ENCODE results near the gene ADRA1B. TPM values are rescaled to one million over a fixed set of nuclear protein-coding genes. Genes with fewer than 3 reads are reported as not detected.

The ADRA1B gene
- total RNA-seq, 1 experiment from 2014 or later = 8.3 TPM

DNA sequence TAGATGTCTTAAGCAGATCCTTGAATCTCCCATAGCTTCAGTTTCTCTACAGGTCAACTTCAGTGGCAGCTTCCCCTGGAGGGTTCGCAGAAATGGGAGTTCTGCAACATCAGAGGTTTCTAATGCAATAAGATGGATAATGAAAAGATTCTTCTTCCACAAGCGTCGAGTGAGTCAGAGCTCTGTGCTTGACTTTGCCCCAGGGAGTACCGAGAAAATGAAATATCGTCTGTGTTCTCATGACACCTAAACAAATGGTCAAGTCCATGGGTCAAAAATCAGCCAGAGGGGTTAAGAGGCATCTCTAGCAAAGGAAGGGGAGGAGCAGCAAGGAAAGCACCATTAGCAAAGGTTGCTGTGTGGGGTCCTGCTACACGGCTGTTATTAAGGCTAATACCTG lies 3.2 kb upstream of the ADRA1B start:
- in situ Hi-C loops (cut with HindIII; ENCODE audit: low pct_unique_long_range_greater_than_20kb, low sequenced_read_pairs) (no loop called here), intact Hi-C loops (cut with micrococcal nuclease; ENCODE audit: unreplicated experiment) (loop anchor here (10.0 kb wide), 3 partner anchors 88 to 588 kb away; no protein-coding TSS in a partner anchor)
- Histone ChIP-seq H3K27ac (ENCODE audit: low read length) (peak overlapping the region; percentile 67), H3K4me3 (ENCODE audit: low read depth in 2 of 2, low read length in 2 of 2) (peak overlapping the region in 1 of 2 experiments; percentile 14; a peak in 1 of 4 replicates), H3K4me1 (ENCODE audit: control insufficient read depth, insufficient read depth, low read length) (peaks cover 30% of the 10 kb centered on the region), H3K36me3 (ENCODE audit: control insufficient read depth, insufficient read depth, low read length) (no peaks in the 10 kb centered on the region), H3K27me3 (ENCODE audit: control insufficient read depth, insufficient read depth, low read length) (no peaks in the 10 kb centered on the region), H3K9me3 (ENCODE audit: control insufficient read depth, insufficient read depth, low read depth, low read length) (no peaks in the 10 kb centered on the region)
- POLR2A ChIA-PET = no interaction called here
- BruUV-seq (replicated peaks) = no TSS peak
- TF ChIP-seq, protein P1, sequence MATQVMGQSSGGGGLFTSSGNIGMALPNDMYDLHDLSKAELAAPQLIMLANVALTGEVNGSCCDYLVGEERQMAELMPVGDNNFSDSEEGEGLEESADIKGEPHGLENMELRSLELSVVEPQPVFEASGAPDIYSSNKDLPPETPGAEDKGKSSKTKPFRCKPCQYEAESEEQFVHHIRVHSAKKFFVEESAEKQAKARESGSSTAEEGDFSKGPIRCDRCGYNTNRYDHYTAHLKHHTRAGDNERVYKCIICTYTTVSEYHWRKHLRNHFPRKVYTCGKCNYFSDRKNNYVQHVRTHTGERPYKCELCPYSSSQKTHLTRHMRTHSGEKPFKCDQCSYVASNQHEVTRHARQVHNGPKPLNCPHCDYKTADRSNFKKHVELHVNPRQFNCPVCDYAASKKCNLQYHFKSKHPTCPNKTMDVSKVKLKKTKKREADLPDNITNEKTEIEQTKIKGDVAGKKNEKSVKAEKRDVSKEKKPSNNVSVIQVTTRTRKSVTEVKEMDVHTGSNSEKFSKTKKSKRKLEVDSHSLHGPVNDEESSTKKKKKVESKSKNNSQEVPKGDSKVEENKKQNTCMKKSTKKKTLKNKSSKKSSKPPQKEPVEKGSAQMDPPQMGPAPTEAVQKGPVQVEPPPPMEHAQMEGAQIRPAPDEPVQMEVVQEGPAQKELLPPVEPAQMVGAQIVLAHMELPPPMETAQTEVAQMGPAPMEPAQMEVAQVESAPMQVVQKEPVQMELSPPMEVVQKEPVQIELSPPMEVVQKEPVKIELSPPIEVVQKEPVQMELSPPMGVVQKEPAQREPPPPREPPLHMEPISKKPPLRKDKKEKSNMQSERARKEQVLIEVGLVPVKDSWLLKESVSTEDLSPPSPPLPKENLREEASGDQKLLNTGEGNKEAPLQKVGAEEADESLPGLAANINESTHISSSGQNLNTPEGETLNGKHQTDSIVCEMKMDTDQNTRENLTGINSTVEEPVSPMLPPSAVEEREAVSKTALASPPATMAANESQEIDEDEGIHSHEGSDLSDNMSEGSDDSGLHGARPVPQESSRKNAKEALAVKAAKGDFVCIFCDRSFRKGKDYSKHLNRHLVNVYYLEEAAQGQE (IDR thresholded peaks at IDR 0.05; ENCODE audit: insufficient read depth in 1 of 2, low read depth in 2 of 2, low read length in 1 of 2) = no peak
- TF ChIP-seq SIN3A (IDR thresholded peaks at IDR 0.05; ENCODE audit: borderline replicate concordance, insufficient read depth, low read depth, low read length) = no peak
- CTCF ChIA-PET = no interaction called here
- ATAC-seq (peak; percentile 27), DNase-seq (ENCODE audit: low read depth, low spot score) (no peak)

DNA sequence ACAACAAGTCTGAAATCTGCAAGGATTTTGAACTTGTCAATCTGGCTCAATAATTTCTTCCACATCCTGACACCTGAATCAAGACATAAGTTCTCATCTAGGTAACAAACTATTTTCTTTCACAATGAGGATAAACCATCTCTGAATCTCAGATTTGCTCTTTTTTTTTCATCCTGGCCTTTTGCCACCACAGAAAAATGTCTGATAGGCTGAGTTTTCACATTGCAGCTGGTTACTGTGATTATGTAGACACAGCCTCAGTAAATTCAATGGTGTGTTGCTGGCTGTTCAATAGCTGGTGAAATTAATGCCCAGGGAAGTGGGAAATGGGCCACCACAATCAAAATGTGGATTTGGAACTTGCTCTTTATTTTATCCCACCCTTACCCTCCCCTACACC lies 2.8 kb upstream of the ADRA1B start:
- BruUV-seq (replicated peaks) = no TSS peak
- no peak for TF ChIP-seq TCF7L2 (IDR thresholded peaks at IDR 0.05; ENCODE audit: low read depth, low read length)
- TF ChIP-seq, protein P2, sequence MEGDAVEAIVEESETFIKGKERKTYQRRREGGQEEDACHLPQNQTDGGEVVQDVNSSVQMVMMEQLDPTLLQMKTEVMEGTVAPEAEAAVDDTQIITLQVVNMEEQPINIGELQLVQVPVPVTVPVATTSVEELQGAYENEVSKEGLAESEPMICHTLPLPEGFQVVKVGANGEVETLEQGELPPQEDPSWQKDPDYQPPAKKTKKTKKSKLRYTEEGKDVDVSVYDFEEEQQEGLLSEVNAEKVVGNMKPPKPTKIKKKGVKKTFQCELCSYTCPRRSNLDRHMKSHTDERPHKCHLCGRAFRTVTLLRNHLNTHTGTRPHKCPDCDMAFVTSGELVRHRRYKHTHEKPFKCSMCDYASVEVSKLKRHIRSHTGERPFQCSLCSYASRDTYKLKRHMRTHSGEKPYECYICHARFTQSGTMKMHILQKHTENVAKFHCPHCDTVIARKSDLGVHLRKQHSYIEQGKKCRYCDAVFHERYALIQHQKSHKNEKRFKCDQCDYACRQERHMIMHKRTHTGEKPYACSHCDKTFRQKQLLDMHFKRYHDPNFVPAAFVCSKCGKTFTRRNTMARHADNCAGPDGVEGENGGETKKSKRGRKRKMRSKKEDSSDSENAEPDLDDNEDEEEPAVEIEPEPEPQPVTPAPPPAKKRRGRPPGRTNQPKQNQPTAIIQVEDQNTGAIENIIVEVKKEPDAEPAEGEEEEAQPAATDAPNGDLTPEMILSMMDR (IDR thresholded peaks at IDR 0.05) = no peak
- no peak for TF ChIP-seq SIN3A (IDR thresholded peaks at IDR 0.05; ENCODE audit: borderline replicate concordance, insufficient read depth, low read depth, low read length)
- TF ChIP-seq POLR2AphosphoS5 (IDR thresholded peaks at IDR 0.05; ENCODE audit: low read depth, low read length) = no peak
- TF ChIP-seq, protein P1 (IDR thresholded peaks at IDR 0.05; ENCODE audit: insufficient read depth in 1 of 2, low read depth in 2 of 2, low read length in 1 of 2) = no peak
- peak overlapping the region in 1 of 2 experiments; percentile 14; a peak in 1 of 4 replicates for H3K4me3 ChIP-seq (ENCODE audit: low read depth in 2 of 2, low read length in 2 of 2)
- ATAC-seq (no peak), DNase-seq (ENCODE audit: low read depth, low spot score) (no peak)
- ChIA-PET CTCF (no interaction called here), POLR2A (interaction anchor here (0.6 kb wide), 1 partner anchor 113 kb away, joined by 3 read pairs; no protein-coding TSS in a partner anchor)
- intact Hi-C loops (cut with micrococcal nuclease; ENCODE audit: unreplicated experiment) (loop anchor here (10.0 kb wide), 3 partner anchors 89 to 589 kb away; no protein-coding TSS in a partner anchor), in situ Hi-C loops (cut with HindIII; ENCODE audit: low pct_unique_long_range_greater_than_20kb, low sequenced_read_pairs) (no loop called here)
- peaks cover 30% of the 10 kb centered on the region for H3K4me1 ChIP-seq (ENCODE audit: control insufficient read depth, insufficient read depth, low read length)
- peak overlapping the region; percentile 66 for H3K27ac ChIP-seq (ENCODE audit: low read length)
- no peaks in the 10 kb centered on the region for H3K9me3 ChIP-seq (ENCODE audit: control insufficient read depth, insufficient read depth, low read depth, low read length)
- no peaks in the 10 kb centered on the region for H3K27me3 ChIP-seq (ENCODE audit: control insufficient read depth, insufficient read depth, low read length)
- H3K36me3 ChIP-seq (ENCODE audit: control insufficient read depth, insufficient read depth, low read length) = no peaks in the 10 kb centered on the region

Measured in Panc1 (cell line).